Activated T-helper 1 cell treated with Interleukin-2 at 50 U/mL for 16 hours (primary cell): ENCODE data around the gene PDE12.
A peak's percentile ranks its signal among the peaks of the same experiment; 100 is the strongest.
"Not testable (repeated sequence)": the region's sequence is repeated elsewhere in the genome, so short reads cannot be mapped to it uniquely, and the experiment has no call there.

Experiments
- DNase-seq: peaks from one replicate; pipeline ENCODE4 v3.0.0-alpha.2; 2020; ENCODE audit warnings: low read depth

Gene PDE12

GRCh38 chr3:57583544-57583943, 27.5 kb downstream of the PDE12 start:
- no peak for DNase-seq

- DNase-seq = no peak
These were observed 30.7 kb downstream of the PDE12 start for GRCh38 chr3:57586778-57587177.

- DNase-seq = no peak
These were observed 31.8 kb downstream of the PDE12 start for GRCh38 chr3:57587905-57588304.

GRCh38 chr3:57592306-57592705, 36.2 kb downstream of the PDE12 start:
- DNase-seq = no peak

GRCh38 chr3:57594144-57594543, 38.1 kb downstream of the PDE12 start:
- DNase-seq = no peak

- DNase-seq = no peak
These were observed 38.5 kb downstream of the PDE12 start for GRCh38 chr3:57594576-57594975.

- peak; percentile 48 for DNase-seq
These were observed 40.5 kb downstream of the PDE12 start for GRCh38 chr3:57596495-57597126.

GRCh38 chr3:57597127-57597923, 41.3 kb downstream of the PDE12 start, which contains the start of gene ARF4:
Gene ARF4 (minus strand): TSS chr3:57597344. CDS start chr3:57597140, 204 bp downstream.
- DNase-seq = peak; percentile 99

GRCh38 chr3:57598765-57599360, 42.8 kb downstream of the PDE12 start:
- DNase-seq = no peak

GRCh38 chr3:57600195-57600594, 44.1 kb downstream of the PDE12 start:
- DNase-seq = no peak

GRCh38 chr3:57604971-57605370, 48.9 kb downstream of the PDE12 start:
- no peak for DNase-seq

- no peak for DNase-seq
These were observed 49.6 kb downstream of the PDE12 start for GRCh38 chr3:57605683-57606082.

GRCh38 chr3:57611870-57612269, 55.8 kb downstream of the PDE12 start:
- DNase-seq = not testable (repeated sequence)

GRCh38 chr3:57616233-57616632, 60.2 kb downstream of the PDE12 start:
- DNase-seq = no peak
